ENCODE measurements around the gene SEPTIN7.

- TF ChIP-seq EZH2 (IDR thresholded peaks at IDR 0.05; ENCODE audit: borderline replicate concordance, low read depth, low read length, severe bottlenecking), result no peak
- TF ChIP-seq, protein P1, sequence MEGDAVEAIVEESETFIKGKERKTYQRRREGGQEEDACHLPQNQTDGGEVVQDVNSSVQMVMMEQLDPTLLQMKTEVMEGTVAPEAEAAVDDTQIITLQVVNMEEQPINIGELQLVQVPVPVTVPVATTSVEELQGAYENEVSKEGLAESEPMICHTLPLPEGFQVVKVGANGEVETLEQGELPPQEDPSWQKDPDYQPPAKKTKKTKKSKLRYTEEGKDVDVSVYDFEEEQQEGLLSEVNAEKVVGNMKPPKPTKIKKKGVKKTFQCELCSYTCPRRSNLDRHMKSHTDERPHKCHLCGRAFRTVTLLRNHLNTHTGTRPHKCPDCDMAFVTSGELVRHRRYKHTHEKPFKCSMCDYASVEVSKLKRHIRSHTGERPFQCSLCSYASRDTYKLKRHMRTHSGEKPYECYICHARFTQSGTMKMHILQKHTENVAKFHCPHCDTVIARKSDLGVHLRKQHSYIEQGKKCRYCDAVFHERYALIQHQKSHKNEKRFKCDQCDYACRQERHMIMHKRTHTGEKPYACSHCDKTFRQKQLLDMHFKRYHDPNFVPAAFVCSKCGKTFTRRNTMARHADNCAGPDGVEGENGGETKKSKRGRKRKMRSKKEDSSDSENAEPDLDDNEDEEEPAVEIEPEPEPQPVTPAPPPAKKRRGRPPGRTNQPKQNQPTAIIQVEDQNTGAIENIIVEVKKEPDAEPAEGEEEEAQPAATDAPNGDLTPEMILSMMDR (IDR thresholded peaks at IDR 0.05; ENCODE audit: borderline replicate concordance, extremely low read depth, low read length, poor library complexity, severe bottlenecking), result no peak
Observed at GRCh38 chr7:35802102-35802466, 1.2 kb downstream of the SEPTIN7 start.
